Kidney capillary endothelial cell (primary cell): ENCODE results near the gene RNF220.
A peak's percentile ranks its signal among the peaks of the same experiment; 100 is the strongest.

ENCODE experiments used
- DNase-seq: peaks from one replicate; pipeline ENCODE4 v3.0.0-alpha.2; 2018; ENCODE audit warnings: low spot score

The RNF220 gene

GRCh38 chr1:44587796-44588460 lies 182.9 kb downstream of the RNF220 start:
- DNase-seq: no peak

DNA sequence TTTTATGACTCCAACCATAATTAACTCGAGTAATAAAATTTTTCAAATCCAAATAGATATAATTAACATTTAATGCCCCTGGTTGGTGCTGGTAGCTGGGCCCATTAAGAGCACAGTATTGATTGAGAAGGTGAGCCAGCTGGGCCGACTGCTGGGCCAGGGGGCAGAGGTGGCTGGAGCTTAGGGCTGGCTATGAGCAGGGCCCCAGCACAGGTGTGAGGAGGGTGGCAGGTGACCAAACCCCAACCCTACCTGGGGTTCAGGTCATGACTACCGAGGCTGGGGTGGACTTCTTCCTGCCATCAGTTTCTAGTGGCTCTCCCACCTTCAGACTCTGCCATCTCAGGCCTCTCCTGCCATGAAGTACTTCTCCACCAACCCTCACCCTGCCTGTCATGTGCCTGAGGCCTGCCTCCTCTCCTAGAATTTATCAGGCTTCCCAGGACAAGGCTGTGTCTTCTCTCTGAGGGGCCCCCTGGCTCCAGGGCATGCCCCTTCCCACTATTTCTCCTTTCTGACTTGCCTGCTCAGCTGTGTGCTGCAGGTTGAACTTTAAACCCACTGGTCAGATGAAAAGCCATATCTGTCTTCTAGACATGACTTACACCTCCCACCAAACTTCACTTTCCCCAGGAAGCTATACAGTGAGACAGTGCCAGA lies 183.6 kb downstream of the RNF220 start:
- DNase-seq: no peak

DNA sequence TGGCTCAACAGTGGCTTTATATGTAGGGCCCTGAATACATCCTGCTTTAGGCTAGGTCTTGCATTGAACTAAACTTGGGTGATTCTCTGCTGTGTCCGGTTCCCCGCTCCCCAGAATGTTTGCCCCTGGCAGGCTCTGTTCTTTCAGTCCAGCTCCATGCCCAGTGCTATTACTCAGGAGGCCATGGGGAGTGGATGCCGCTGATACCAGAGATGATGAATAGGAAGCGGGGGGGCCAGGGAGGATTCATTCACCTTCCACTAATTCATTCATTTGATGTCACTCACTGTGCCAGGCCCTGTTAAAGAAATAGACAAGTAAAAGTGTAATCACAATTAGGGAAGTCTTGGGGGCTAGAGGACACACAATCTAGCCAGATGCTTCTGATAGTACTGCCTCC lies 185.4 kb downstream of the RNF220 start:
- DNase-seq: no peak

GRCh38 chr1:44591381-44591780 lies 186.3 kb downstream of the RNF220 start:
- DNase-seq: no peak

DNA sequence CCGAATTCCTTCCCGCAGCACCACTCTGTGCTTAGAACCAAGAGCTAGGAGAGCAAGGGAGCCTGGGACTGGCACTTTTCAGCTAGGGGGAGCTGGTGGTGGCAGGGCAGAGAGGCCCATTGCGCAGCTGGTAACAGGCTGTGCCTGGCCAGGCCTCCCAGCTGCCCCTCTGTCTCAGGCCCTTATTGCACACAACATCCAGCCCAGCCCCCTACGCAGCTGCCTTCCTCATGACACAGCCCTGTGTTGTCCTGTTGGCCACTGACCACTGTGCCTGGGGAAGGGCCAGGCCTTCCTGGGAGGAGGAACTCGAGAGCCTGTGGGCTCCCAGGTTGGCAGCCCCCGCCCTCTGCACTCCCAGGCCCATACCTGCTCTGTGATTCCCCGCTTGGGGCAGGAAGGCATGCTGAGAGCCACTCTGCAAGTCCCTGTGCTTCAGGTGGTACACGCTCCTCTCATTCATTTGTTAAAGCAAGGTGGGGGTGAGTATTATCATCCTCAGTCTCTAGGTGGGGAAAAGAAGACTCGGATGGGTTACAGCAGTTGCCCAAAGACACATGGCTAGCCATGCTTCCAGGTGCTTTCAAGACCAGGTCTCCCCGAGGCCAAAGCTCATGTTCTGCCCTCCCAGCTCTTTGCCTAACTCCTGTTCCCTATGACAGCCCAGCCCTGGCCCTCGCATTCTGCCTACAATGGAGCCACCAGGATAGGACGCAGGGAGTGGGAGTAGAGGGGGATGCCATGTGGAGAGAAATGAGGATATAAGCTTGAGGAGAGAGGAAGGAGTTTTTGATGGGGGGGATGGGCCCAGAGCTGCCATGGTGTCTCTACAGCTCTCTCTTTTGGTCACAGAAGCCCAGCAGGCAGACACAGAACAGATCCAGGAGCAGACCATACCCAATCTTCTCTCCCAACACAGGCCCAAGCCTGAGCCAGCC lies 187.4 kb downstream of the RNF220 start:
- no peak for DNase-seq

- no peak for DNase-seq
Measured at GRCh38 chr1:44594353-44594752, 189.3 kb downstream of the RNF220 start.

- DNase-seq: peak; percentile 55
Measured at GRCh38 chr1:44594871-44595735, 190.0 kb downstream of the RNF220 start.

- DNase-seq: no peak
Measured at GRCh38 chr1:44596511-44596910, 191.5 kb downstream of the RNF220 start.

GRCh38 chr1:44598167-44598566 lies 193.1 kb downstream of the RNF220 start:
- DNase-seq: no peak

GRCh38 chr1:44602634-44603628 lies 197.9 kb downstream of the RNF220 start:
- DNase-seq: no peak

DNA sequence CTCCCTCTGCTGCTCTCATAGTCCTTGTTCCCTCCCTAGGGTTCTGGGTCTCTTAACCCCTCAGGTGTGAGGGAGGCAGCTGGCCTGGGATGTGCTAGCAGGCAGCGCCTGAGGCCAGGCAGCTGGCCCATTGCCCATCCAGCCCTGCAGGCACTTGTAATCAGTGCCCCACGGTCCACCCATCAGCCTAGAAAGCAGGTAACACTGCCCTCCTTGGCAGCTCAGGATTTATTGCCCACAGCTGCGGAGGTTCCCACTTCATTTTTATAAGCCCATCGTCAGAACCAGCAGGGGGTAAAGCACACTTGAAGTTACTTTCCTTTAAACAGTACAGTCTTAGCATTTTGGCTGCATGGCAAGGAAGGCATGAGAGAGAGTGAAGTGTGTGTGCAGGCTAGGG lies 198.7 kb downstream of the RNF220 start:
- DNase-seq: no peak

GRCh38 chr1:44604157-44604955 lies 199.3 kb downstream of the RNF220 start:
- DNase-seq: no peak

GRCh38 chr1:44605914-44606615 lies 201.0 kb downstream of the RNF220 start:
- no peak for DNase-seq

DNA sequence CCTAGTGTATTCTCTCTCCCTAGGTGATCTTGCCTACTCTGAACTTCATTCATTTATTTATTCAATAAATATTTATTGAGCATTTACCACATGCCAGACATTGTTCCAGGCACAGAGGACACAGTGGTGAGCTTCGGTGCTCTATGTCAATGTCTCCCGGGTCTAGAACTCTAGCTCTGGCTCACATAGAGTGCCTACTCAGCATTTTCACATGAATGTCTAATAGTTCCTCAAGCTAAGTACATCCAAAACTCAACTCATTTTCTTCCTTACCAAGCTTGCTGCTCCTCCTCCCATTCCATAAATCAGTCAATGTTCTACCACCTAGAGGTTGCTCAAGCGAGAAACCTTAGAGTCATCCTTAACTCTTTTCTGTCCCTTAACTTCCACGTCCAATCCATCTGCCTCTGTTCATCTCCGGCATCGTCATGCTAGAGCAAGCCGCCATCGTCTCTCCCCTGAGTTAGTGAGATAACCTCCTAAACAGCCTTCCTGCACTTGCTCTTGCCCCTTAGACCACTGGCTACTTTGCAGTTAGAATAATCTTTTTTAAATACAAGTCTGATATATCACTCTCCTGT lies 201.7 kb downstream of the RNF220 start:
- DNase-seq: no peak

- DNase-seq: no peak
Measured at GRCh38 chr1:44608141-44608540, 203.1 kb downstream of the RNF220 start.

DNA sequence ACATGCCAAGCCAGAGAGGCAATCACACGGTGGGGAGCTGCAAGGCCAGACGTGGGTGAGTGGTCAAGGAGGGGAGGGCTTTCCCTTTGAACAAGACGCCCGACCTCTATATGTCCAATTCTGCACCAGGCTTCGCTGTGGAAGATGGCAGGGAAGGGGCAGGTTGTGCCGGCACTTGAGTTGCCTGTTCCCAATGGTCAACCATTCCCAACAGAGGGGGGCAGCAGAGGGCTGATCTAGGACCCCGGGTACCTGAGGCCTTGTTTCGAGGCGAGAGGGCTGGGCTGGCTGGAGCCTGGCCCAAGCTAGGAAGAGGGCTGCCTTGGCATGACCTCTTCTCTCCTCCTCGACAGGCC lies 204.3 kb downstream of the RNF220 start:
- DNase-seq: no peak

DNA sequence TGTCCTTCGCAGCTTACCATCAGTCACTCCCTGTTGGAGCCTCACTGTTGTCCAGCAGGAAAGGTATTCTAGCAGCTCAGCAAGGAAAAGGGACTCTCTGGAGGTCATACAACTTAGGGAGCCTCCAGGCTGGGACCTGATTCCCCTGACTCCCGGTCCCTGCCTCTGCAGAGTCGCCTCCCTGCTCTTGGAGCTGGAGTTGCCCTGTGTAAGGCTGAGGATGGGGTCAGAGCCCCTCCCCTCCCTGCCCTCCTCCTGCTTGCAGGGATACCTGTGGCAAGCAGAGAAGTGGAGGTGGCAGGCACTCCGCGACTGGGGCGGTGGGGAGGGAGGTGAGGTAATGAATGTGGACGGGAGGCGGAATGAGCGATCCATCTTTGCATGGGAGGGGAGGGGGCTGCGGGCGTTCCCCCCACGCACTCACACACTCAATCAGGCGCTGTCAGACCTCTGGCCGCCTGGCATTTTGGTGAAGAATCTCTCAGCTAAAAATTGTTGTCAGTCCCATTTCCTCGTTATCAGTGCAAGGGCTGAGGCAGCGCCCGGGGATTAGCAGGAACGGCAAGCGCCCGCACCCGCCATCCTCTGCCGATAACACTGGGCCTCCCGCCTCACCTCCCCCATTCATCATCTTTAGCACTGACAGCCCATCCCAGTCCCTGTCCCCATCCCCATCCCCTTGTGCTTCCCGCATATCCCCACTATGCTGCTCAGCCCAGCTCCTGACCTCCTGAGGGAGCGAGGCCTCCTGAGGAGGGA lies 204.9 kb downstream of the RNF220 start:
- no peak for DNase-seq

- DNase-seq: no peak
Measured at GRCh38 chr1:44610527-44611148, 205.6 kb downstream of the RNF220 start.
